AG04449 (cell line): Measurements from ENCODE around the gene CCL3.

ENCODE experiments used
- CTCF ChIA-PET: fragments of 350-600 bp; formaldehyde crosslinking; extraction: SDS; loops from one replicate; lab custom pipeline; 2021; ENCODE audit warnings: antibody characterized with exemption; lab: Yijun Ruan, JAX
- POLR2A ChIA-PET: fragments of 400-600, 350-600 bp; formaldehyde crosslinking; extraction: SDS; loops from one replicate; lab custom pipeline; 2020; ENCODE audit warnings: antibody characterized with exemption, inconsistent platforms; lab: Yijun Ruan, JAX
- DNase-seq: peaks from one replicate; pipeline ENCODE4 v3.0.0-alpha.2; 2010; ENCODE audit warnings: low read depth, low spot score
- H3K4me3 ChIP-seq: 2 replicates; pipeline ENCODE4 v1.5.1; 2011; ENCODE audit warnings: low read depth, mild to moderate bottlenecking, control low read depth, low read length
- TF ChIP-seq, protein P1 (sequence below): IDR thresholded peaks from one replicate; pipeline ENCODE4 v1.5.1; 2011; ENCODE audit warnings: mild to moderate bottlenecking, moderate library complexity, low read length, control low read depth, inconsistent platforms; ENCODE audit not compliant: insufficient read depth; ENCODE audit errors: missing control alignments

Gene CCL3

DNA sequence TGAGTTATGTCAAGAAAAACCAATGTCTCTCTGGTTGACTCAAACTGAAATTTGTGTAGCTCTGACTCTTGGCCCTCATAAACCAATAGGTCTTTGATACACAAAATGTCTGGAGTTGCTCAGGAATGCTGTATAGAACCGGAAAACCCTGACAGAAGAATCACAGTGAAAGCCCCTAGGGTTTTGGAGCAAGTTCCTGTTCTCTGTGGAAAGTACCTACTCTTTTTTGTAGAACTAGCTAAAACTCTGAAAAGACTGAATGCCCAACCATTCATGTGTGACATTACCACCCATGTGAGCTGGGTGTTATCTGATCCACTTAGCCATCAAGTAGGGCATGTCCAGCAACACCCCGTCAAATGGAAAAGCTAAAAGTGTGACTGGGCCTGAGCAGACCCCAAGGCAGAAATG is 42.5 kb upstream of the CCL3 start:
- no peak for DNase-seq
- POLR2A ChIA-PET = no interaction called here
- CTCF ChIA-PET = interaction anchor here (1.2 to 6.6 kb wide), 3 partner anchors 9 to 15 kb away, joined by 3 to 79 read pairs (median 4); no protein-coding TSS in a partner anchor

DNA sequence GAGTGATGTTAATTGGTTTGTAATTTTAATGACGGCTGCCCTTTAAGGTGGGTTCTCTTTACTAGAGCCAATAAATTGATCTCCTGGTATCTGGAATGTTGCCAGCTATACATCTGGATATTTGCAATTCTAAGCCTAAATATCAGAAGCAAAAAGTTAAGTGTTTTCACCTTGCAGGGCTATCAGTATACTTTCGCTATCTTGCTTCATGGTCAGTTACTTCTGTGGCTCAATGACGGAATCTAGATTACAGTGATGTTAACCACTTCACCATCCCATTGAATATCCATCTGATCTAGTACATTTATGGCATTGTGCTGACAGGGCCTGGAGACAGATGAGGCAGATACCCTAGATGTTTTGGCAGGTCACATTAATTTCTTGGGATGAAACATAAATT is 42.0 kb upstream of the CCL3 start:
- H3K4me3 ChIP-seq = no peak overlapping the region
- ChIA-PET POLR2A (no interaction called here), CTCF (interaction anchor here (1.2 to 6.6 kb wide), 2 partner anchors 8 to 16 kb away, joined by 3 to 79 read pairs; no protein-coding TSS in a partner anchor)
- TF ChIP-seq, protein P1, sequence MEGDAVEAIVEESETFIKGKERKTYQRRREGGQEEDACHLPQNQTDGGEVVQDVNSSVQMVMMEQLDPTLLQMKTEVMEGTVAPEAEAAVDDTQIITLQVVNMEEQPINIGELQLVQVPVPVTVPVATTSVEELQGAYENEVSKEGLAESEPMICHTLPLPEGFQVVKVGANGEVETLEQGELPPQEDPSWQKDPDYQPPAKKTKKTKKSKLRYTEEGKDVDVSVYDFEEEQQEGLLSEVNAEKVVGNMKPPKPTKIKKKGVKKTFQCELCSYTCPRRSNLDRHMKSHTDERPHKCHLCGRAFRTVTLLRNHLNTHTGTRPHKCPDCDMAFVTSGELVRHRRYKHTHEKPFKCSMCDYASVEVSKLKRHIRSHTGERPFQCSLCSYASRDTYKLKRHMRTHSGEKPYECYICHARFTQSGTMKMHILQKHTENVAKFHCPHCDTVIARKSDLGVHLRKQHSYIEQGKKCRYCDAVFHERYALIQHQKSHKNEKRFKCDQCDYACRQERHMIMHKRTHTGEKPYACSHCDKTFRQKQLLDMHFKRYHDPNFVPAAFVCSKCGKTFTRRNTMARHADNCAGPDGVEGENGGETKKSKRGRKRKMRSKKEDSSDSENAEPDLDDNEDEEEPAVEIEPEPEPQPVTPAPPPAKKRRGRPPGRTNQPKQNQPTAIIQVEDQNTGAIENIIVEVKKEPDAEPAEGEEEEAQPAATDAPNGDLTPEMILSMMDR = no peak
- no peak for DNase-seq

More for the DNA sequence above, 42.5 kb upstream of the CCL3 start:
- TF ChIP-seq, protein P1 = no peak
- no peak overlapping the region for H3K4me3 ChIP-seq

DNA sequence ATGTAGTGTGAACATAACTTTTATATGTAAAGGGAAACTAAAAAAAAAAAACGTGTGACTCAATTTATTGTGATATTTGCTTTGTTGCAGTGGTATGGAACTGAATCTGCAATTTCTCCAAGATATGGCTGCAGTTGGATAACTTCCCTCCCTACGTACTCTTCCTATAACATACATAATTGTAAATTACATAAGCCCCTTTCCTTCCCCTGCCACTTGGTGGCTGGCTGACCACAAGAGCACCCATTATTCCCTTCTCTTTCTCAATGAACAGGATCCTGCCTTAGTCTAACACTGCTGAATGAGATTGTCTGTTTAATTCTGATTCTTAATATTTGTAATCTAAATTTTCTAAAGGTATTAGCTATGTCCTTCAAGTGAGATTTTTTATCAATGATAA is 41.5 kb upstream of the CCL3 start:
- TF ChIP-seq, protein P1 = no peak
- no peak overlapping the region for H3K4me3 ChIP-seq
- POLR2A ChIA-PET = no interaction called here
- DNase-seq = no peak
- CTCF ChIA-PET = interaction anchor here (6.6 kb wide), 1 partner anchor 16 kb away, joined by 79 read pairs; no protein-coding TSS in a partner anchor

DNA sequence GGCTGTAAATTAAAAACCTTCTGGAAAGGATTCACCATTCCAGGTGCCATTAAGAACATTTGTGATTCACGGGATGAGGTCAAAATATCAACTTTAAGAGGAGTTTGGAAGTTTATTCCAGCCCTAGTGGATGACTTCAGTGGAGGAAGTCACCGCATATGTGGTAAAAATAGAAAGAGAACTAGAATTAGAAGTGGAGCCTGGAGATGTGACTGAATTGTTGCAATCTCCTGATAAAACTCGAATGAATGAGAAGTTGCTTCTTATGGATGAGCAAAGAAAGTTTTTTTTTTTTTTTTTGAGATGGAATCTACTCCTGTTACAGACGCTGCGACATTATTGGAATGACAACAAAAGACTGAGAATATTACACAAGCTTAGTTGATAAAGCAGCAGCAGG is 40.4 kb upstream of the CCL3 start:
- no peak overlapping the region for H3K4me3 ChIP-seq
- POLR2A ChIA-PET = no interaction called here
- TF ChIP-seq, protein P1 = no peak
- CTCF ChIA-PET = interaction anchor here (2.2 kb wide), 1 partner anchor 19 kb away, joined by 11 read pairs; no protein-coding TSS in a partner anchor
- no peak for DNase-seq

DNA sequence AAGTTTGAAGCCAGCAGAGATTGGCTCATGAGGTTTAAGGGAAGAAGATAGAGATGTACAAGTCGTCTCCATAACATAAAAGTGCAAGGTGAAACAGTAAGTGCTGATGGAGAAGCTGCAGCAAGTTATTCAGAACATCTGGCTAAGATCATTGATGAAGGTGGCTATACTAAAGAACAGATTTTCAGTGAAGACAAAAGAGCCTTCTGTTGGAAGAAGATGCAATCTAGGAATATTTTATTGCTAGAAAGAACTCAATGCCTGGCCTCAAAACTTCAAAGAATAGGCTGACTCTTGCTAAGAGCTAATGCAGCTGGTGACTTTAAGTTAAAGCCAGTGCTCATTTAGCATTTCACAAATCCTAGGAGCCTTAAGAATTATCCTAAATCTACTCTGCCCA is 39.7 kb upstream of the CCL3 start:
- CTCF ChIA-PET = interaction anchor here (1.0 to 2.2 kb wide), 2 partner anchors 19 to 53 kb away, joined by 4 to 11 read pairs; no protein-coding TSS in a partner anchor
- H3K4me3 ChIP-seq = no peak overlapping the region

DNA sequence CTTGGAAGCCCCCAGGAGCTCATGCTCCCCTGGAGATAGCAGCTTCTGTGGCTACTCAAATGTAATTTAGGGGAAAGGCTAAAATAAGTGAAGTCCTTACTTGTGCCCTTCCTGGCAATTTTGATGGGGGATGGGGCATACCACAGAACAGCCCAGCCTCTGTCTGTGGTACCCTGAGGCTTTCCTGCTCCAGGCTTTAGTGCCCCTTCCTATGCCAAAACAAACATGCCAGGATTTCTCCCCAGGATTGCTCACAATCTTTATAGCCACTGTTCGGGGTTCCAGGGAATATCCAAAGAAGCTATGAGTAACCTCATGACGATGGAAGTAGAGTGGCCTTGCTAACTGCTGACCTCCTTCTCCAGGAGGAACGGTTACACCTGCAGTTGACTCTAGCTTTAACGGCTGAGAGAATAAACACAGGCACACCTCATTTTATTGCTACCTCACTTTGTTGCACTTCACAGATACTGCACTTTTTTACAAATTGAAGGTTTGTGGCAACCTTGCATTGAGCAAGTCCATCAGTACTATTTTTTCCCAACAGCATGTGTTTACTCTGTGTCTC is 38.6 kb upstream of the CCL3 start:
- ChIA-PET CTCF (interaction anchor here (1.3 to 2.2 kb wide), 2 partner anchors 18 to 20 kb away, joined by 7 to 11 read pairs; no protein-coding TSS in a partner anchor), POLR2A (interaction anchor here (0.6 kb wide), 1 partner anchor 696 kb away, joined by 4 read pairs; the partner anchor contains the start of gene SLFN12)
- TF ChIP-seq, protein P1 = no peak
- H3K4me3 ChIP-seq = no peak overlapping the region
- peak; percentile 10 for DNase-seq

More for the DNA sequence above, 39.7 kb upstream of the CCL3 start:
- TF ChIP-seq, protein P1 = no peak
- POLR2A ChIA-PET = no interaction called here
- DNase-seq = no peak
